GM23248 (cell line): ENCODE data around the gene ZNF80. TPM values are rescaled to one million over a fixed set of nuclear protein-coding genes. Genes with fewer than 3 reads are reported as not detected.

Experiments used
- DNase-seq: peaks from one replicate; pipeline ENCODE4 v3.0.0-alpha.2; 2015
- H2AFZ ChIP-seq: fragments of 200-600 bp; sonication (generic); 2 replicates; pipeline ENCODE4 v1.6.1; 2016; ENCODE audit warnings: antibody characterized with exemption
- H3F3A ChIP-seq: fragments of 200-600 bp; sonication (generic); 2 replicates; pipeline ENCODE4 v1.6.1; 2016; ENCODE audit warnings: mild to moderate bottlenecking, antibody characterized with exemption, mixed run types; ENCODE audit not compliant: insufficient read depth
- H3K27ac ChIP-seq: fragments of 200-600 bp; sonication (generic); 2 replicates; pipeline ENCODE4 v1.5.1; 2016; ENCODE audit warnings: mild to moderate bottlenecking
- H3K27me3 ChIP-seq: fragments of 200-600 bp; sonication (generic); replicated peaks from 2 replicates; pipeline ENCODE4 v1.6.1; 2016; ENCODE audit warnings: mild to moderate bottlenecking; ENCODE audit not compliant: insufficient read depth
- H3K36me3 ChIP-seq: fragments of 200-600 bp; sonication (generic); 2 replicates; pipeline ENCODE4 v1.6.1; 2016; ENCODE audit warnings: low read depth, mild to moderate bottlenecking
- H3K4me1 ChIP-seq: fragments of 200-600 bp; sonication (generic); 2 replicates; pipeline ENCODE4 v1.6.1; 2016; ENCODE audit warnings: mild to moderate bottlenecking; ENCODE audit not compliant: insufficient read depth
- H3K4me2 ChIP-seq: fragments of 200-600 bp; sonication (generic); one replicate; pipeline ENCODE4 v1.6.1; 2016; ENCODE audit warnings: mild to moderate bottlenecking; ENCODE audit not compliant: unreplicated experiment
- H3K4me3 ChIP-seq: fragments of 200-600 bp; sonication (generic); 2 replicates; pipeline ENCODE4 v1.5.1; 2016; ENCODE audit warnings: mild to moderate bottlenecking
- H3K79me2 ChIP-seq: fragments of 200-600 bp; sonication (generic); 2 replicates; pipeline ENCODE4 v1.6.1; 2016; ENCODE audit warnings: mild to moderate bottlenecking; ENCODE audit not compliant: insufficient read depth
- H3K9ac ChIP-seq: fragments of 200-600 bp; sonication (generic); 2 replicates; pipeline ENCODE4 v1.6.1; 2016; ENCODE audit warnings: mild to moderate bottlenecking
- H3K9me2 ChIP-seq: fragments of 200-600 bp; sonication (generic); 2 replicates; pipeline ENCODE4 v1.6.1; 2016; ENCODE audit warnings: mixed run types, mild to moderate bottlenecking, moderate library complexity; ENCODE audit not compliant: insufficient read depth
- H3K9me3 ChIP-seq: fragments of 200-600 bp; sonication (generic); one replicate; pipeline ENCODE4 v1.6.1; 2017; ENCODE audit warnings: low read depth
- H4K20me1 ChIP-seq: fragments of 200-600 bp; sonication (generic); 2 replicates; pipeline ENCODE4 v1.6.0; 2016; ENCODE audit not compliant: insufficient read depth
- EZH2 ChIP-seq: fragments of 200-600 bp; sonication (generic); IDR thresholded peaks from 2 replicates; pipeline ENCODE4 v1.6.1; 2018; ENCODE audit warnings: antibody characterized with exemption, mild to moderate bottlenecking; ENCODE audit not compliant: insufficient read depth, poor library complexity, severe bottlenecking
- EZH2phosphoT487 ChIP-seq: fragments of 200-600 bp; sonication (generic); IDR thresholded peaks from 2 replicates; pipeline ENCODE4 v1.6.1; 2018; ENCODE audit warnings: antibody characterized with exemption, moderate library complexity, mild to moderate bottlenecking, low read depth; ENCODE audit not compliant: insufficient read depth
- in situ Hi-C: fragments of 300-500 bp; cut with MboI; formaldehyde crosslinking; loops from 2 replicates; pipeline ENCODE4 v1.15.0; 2020
- polyA plus RNA-seq: library from polyadenylated mRNA; unstranded; fragments of >200 nt; fragmentation: Nextera tagmentation; extraction: Ambion mirVana; gene quantifications from 2 replicates; pipeline ENCODE4 v1.2.1, GENCODE V29; 2016
- total RNA-seq: library from RNA; depleted of rRNA; stranded (reverse); fragments of >200 nt; shearing (Covaris generic); gene quantifications from 2 replicates; pipeline ENCODE4 v1.2.3, GENCODE V29; 2014; rRNA removed

ZNF80 gene
- total and polyA plus RNA-seq, 2 experiments from 2014 or later = not detected

- no peaks in the 10 kb centered on the region for H4K20me1 ChIP-seq
- H3K27me3 ChIP-seq = peaks cover 4% of the 10 kb centered on the region; the same call in 1 of the 2 replicates
- H3K4me2 ChIP-seq = no peak overlapping the region
- no peak overlapping the region for H3K4me3 ChIP-seq
- H2AFZ ChIP-seq = no peak overlapping the region
- H3K9ac ChIP-seq = no peak overlapping the region
- TF ChIP-seq EZH2phosphoT487 (no peak), EZH2 (no peak)
- no peaks in the 10 kb centered on the region for H3K9me3 ChIP-seq
- no peaks in the 10 kb centered on the region for H3F3A ChIP-seq
- H3K9me2 ChIP-seq = no peaks in the 10 kb centered on the region
- no peaks in the 10 kb centered on the region for H3K79me2 ChIP-seq
- H3K4me1 ChIP-seq = no peaks in the 10 kb centered on the region
- no peak for DNase-seq
- no peak overlapping the region for H3K27ac ChIP-seq
- no peaks in the 10 kb centered on the region for H3K36me3 ChIP-seq
- in situ Hi-C loops = no loop called here
These were observed 50.9 kb downstream of the ZNF80 start for GRCh38 chr3:114186501-114186900.

Other genes starting within 250 kb of the ZNF80 start
- 0.43 and 2.4 TPM in 2 replicates for gene CCDC191, start 181.1 kb downstream of the ZNF80 start, total RNA-seq
- gene CCDC191, start 181.1 kb downstream of the ZNF80 start, polyA plus RNA-seq = 1.1 and 1.5 TPM in 2 replicates
- 11.7 and 19.9 TPM in 2 replicates for gene QTRT2, start 180.8 kb downstream of the ZNF80 start, total RNA-seq
- gene QTRT2, start 180.8 kb downstream of the ZNF80 start, polyA plus RNA-seq = 8.3 and 10.9 TPM in 2 replicates
- not detected in 2 replicates for gene DRD3, start 58.5 kb downstream of the ZNF80 start, total RNA-seq
- gene DRD3, start 58.5 kb downstream of the ZNF80 start, polyA plus RNA-seq = not detected in 2 replicates
- gene TIGIT, start 56.5 kb upstream of the ZNF80 start, total RNA-seq = not detected in 2 replicates
- not detected in 2 replicates for gene TIGIT, start 56.5 kb upstream of the ZNF80 start, polyA plus RNA-seq